ENCODE measurements around the gene ZNF320.
"Not testable (repeated sequence)": the region's sequence is repeated elsewhere in the genome, so short reads cannot be mapped to it uniquely, and the experiment has no call there.

Gene ZNF320

DNA sequence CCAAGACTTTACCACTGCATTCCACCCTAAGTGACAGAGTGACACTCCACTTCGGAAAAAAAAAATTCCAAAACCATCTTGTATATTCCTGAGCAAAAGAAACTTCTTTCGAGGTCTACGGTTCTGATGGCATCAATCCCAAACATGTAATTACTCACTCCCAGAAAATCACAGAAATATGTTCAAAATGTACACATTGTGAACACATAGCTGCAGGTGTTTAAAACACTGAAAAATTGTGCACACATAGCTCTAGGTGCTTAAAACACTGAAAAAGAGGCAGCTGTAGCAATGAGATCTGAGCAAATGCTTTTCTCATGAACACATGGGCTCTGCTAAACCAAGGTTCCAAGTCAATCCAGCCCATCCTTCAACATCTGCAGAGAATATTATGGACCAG lies 26.0 kb downstream of the ZNF320 start:
- H3K4me3 ChIP-seq (ENCODE audit: low read length), result no peak overlapping the region
- no peak for TF ChIP-seq CTCF (IDR thresholded peaks at IDR 0.05; ENCODE audit: insufficient read depth, low read depth, low read length, missing control alignments)
- no peak for DNase-seq (ENCODE audit: low read depth)

DNA sequence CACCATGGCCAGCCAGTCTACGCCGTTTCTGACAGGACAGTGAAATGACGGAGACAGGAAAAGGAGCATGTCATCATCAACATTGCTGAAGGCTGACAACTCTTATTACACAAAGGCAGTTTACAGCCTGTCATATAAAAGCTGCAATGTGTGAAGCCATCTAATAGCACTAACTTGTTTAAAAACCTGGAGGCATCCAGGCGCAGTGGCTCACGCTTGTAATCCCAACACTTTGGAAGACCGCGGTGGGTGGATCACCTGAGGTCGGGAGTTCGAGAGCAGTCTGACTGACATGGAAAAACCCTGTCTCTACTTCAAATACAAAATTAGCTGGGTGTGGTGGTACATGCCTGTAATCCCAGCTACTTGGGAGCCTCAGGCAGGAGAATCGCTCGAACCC lies 29.4 kb downstream of the ZNF320 start:
- not testable (repeated sequence) for H3K4me3 ChIP-seq (ENCODE audit: low read length); DNase-seq (ENCODE audit: low read depth)

GRCh38 chr19:52857378-52858191 lies 39.9 kb downstream of the ZNF320 start, which contains the start of gene ZNF468:
Gene ZNF468, minus strand, starts transcription at chr19:52857619. Its CDS starts 3,347 bp downstream, at chr19:52854272.
- peak within 1 kb of the TSS; percentile 66 for H3K4me3 ChIP-seq (ENCODE audit: low read length)

DNA sequence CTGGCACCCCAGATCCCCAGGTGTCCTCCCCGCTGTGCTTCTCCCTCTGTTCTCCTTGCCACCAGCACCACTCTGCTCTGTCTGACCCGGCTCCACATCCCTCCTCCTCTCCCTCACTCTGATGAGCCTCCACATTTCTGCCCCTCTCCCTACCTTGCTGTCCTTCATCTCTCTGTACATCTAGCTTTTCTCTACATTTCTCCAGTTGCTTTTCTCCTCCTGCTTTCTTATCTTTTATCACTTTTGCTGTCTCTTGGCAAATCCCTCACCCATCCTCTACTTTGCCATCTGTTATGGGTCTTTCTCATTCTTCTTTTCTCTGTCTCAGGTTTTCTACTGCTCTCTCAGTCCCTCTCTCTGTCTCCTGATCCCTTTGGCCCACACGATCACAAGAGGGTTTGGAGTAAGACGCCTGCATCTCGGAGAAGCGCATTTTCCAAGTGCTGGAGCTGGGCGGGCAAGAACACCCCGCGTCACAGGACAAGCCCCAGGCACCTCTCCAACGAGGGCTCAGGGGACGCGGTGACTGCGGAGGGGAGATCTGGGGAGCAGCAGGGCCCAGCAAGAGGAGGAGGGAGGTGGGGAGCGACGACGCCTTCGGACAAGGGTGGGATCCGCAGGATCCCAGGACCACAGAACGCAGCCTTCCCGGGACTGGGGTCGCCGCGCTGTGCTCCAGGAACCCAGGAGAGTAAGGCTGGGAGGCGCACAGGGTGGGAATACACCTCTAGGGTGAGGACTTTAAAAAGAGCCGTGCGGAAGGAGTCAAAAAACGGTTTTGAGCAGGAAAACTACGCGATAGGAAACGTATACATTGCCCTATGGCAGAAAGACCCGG lies 40.7 kb downstream of the ZNF320 start:
- peak; percentile 24 for DNase-seq (ENCODE audit: low read depth)
- peak overlapping the region; percentile 66 for H3K4me3 ChIP-seq (ENCODE audit: low read length)

More at GRCh38 chr19:52857378-52858191, 39.9 kb downstream of the ZNF320 start, which contains the start of gene ZNF468:
- peak; percentile 66 for DNase-seq (ENCODE audit: low read depth)

Measured in epithelial cell of esophagus (primary cell).